ENCODE data around the gene EXOSC6.

- TF ChIP-seq POLR2A (IDR thresholded peaks at IDR 0.05) (no peak), CTCF (IDR thresholded peaks at IDR 0.05) (no peak)
Observed at GRCh38 chr16:70258065-70258464, 6.3 kb upstream of the EXOSC6 start.
